ENCODE data around the gene HAPSTR1.

The HAPSTR1 gene

DNA sequence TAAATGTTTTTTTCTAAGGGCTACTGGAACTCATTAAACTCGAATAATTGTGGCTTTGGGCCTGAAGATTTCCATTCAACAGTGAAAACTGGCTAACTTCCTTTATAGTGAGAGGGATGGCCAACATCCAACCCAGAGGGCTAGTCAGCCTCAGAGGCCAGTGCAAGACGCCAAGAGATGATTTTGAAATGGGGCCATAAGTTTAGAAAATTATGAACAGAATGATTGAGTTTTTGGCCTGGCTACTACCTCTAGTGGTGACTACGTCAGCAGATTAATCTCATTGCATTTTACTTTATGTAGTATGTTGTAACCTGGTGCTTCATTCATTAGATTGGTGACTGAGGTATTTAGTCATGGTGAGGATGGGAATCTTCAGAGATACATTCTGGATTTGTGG lies 28.4 kb downstream of the HAPSTR1 start:
- no peak for TF ChIP-seq CTCF (IDR thresholded peaks at IDR 0.05; ENCODE audit: low read depth, low read length)
- no peak overlapping the region for H3K4me3 ChIP-seq (replicated peaks in 1 of 2; ENCODE audit: low read depth in 2 of 2, low read length in 2 of 2)
- peak; percentile 93 to 95 for DNase-seq (ENCODE audit: low read depth in 2 of 2)

DNA sequence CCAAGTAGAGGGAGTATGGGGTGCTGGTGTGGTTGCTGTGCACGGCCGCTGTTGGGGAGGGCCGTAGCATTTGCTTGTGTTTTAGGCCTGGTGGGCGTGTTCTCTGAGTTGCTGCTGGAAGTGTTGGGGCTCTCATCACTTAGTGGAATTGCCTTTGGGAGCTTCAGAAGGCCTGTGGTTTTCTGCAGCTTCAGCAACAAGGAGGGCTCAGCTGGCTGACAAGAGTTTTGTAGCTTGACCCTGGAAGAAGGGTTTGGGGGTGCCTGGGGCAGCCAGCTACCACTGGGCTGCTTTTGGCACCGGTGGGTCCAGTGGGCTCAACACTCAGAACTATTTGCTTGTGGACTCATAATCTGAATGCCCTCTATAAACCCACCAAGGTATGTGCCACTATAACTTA lies 30.9 kb downstream of the HAPSTR1 start:
- no peak overlapping the region for H3K4me3 ChIP-seq (replicated peaks in 1 of 2; ENCODE audit: low read depth in 2 of 2, low read length in 2 of 2)
- no peak for DNase-seq (ENCODE audit: low read depth in 2 of 2)

DNA sequence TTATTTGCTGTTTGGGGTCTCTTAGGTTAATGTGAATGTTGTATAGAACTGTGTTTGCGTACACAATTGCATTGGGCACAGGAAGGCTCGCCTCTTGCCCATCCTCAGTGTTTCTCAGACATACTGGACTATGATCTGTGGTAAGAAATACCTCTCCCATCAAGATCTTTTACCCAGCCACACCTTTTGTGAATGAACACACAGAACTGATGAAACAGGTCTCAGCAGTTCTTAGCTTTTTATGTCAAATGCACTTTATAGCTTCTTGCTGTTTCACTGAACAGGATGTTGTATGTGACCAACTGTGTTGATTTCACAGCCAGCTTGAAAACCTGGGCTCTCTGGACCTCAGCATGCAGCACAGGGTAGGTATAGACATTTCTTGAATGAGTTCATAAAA lies 31.5 kb downstream of the HAPSTR1 start:
- no peak for DNase-seq (ENCODE audit: low read depth in 2 of 2)
- no peak overlapping the region for H3K4me3 ChIP-seq (replicated peaks in 1 of 2; ENCODE audit: low read depth in 2 of 2, low read length in 2 of 2)
- TF ChIP-seq CTCF (IDR thresholded peaks at IDR 0.05; ENCODE audit: low read depth, low read length): no peak

More for the DNA sequence above, 30.9 kb downstream of the HAPSTR1 start:
- TF ChIP-seq CTCF (IDR thresholded peaks at IDR 0.05; ENCODE audit: low read depth, low read length): no peak

GRCh38 chr16:9123401-9123800 lies 32.0 kb downstream of the HAPSTR1 start:
- no peak overlapping the region for H3K4me3 ChIP-seq (replicated peaks in 1 of 2; ENCODE audit: low read depth in 2 of 2, low read length in 2 of 2)
- DNase-seq (ENCODE audit: low read depth in 2 of 2): no peak
- TF ChIP-seq CTCF (IDR thresholded peaks at IDR 0.05; ENCODE audit: low read depth, low read length): no peak

DNA sequence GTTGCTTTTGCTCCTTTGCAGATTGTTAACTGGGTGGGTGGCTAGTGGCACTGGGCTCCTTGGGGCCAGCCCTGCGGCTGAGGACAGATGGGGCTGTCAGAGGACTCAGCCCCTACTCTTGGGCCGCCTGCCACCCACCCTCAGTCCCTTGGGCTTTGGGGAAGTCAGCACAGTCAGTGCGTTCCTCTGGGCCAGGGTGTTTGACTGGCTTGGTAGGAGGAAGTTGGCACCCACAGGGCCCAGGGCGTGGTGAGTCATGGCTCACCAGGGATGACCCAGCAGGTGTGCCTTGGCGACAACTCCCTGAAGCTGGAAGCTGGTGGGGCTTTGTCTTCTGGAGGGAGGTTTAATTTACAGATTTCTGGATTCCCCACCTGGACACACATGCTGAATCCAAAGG lies 32.4 kb downstream of the HAPSTR1 start:
- no peak overlapping the region for H3K4me3 ChIP-seq (replicated peaks in 1 of 2; ENCODE audit: low read depth in 2 of 2, low read length in 2 of 2)
- peak in 1 of 2 donors; percentile 22 for DNase-seq (ENCODE audit: low read depth in 2 of 2)
- TF ChIP-seq CTCF (IDR thresholded peaks at IDR 0.05; ENCODE audit: low read depth, low read length): no peak

DNA sequence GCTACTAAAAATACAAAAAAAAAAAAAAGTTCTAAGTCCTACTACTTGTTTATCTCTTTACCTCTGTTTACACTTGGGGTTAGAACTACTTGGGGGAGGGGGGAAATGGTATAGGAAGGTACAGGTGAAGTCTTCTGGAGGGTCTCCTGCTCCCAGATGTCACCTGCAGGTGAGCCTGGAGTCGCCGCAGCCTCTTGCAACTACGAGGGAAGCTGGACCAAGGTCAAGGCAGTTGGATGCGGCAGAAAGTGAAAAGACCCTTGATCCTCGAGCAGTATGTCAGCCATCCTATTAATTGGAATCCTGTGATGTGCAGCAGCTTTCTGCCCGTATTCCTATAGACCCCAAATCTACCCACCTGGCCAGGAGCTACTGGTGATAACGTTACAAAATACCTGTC lies 33.0 kb downstream of the HAPSTR1 start:
- H3K4me3 ChIP-seq (replicated peaks in 1 of 2; ENCODE audit: low read depth in 2 of 2, low read length in 2 of 2): no peak overlapping the region
- DNase-seq (ENCODE audit: low read depth in 2 of 2): no peak
- TF ChIP-seq CTCF (IDR thresholded peaks at IDR 0.05; ENCODE audit: low read depth, low read length): no peak

- no peak for TF ChIP-seq CTCF (IDR thresholded peaks at IDR 0.05; ENCODE audit: low read depth, low read length)
- DNase-seq (ENCODE audit: low read depth in 2 of 2): no peak
- no peak overlapping the region for H3K4me3 ChIP-seq (replicated peaks in 1 of 2; ENCODE audit: low read depth in 2 of 2, low read length in 2 of 2)
Observed at GRCh38 chr16:9124908-9125584, 33.6 kb downstream of the HAPSTR1 start.
